22Rv1 (cell line): ENCODE data around the gene PARVB.

Experiments
- ZFX ChIP-seq: fragments of 450-650 bp; IDR thresholded peaks from 2 replicates; pipeline ENCODE4 v1.6.1; 2017; ENCODE audit warnings: antibody characterized with exemption, borderline replicate concordance
- TF ChIP-seq, protein P1 (sequence below): fragments of 450-650 bp; IDR thresholded peaks from 2 replicates; pipeline ENCODE4 v1.5.1; 2017; ENCODE audit warnings: mild to moderate bottlenecking

DNA sequence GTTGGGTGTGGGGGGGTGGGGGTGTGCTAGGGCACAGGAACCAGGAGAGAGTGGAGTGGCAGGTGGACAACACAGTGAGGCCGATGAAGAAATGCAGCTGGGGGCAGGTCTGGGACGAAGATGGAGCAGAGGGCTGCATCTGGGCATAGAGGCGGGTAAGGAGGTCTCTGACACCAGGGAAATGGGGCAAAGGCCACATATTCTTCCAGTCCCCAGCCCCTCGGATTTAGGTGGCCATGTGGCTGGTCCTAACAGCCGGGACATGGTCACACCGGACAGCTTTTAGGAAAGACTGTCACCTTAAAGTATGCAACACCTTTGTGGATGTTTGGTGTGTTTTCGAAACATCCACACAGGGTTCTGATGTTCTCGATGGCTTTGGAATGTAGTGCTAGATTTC, 151.6 kb downstream of the PARVB start:
- TF ChIP-seq, protein P1, sequence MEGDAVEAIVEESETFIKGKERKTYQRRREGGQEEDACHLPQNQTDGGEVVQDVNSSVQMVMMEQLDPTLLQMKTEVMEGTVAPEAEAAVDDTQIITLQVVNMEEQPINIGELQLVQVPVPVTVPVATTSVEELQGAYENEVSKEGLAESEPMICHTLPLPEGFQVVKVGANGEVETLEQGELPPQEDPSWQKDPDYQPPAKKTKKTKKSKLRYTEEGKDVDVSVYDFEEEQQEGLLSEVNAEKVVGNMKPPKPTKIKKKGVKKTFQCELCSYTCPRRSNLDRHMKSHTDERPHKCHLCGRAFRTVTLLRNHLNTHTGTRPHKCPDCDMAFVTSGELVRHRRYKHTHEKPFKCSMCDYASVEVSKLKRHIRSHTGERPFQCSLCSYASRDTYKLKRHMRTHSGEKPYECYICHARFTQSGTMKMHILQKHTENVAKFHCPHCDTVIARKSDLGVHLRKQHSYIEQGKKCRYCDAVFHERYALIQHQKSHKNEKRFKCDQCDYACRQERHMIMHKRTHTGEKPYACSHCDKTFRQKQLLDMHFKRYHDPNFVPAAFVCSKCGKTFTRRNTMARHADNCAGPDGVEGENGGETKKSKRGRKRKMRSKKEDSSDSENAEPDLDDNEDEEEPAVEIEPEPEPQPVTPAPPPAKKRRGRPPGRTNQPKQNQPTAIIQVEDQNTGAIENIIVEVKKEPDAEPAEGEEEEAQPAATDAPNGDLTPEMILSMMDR = no peak
- no peak for TF ChIP-seq ZFX
